Tibial nerve (tissue), 4 donors: Measurements from ENCODE around the gene TEKT5.

ENCODE experiments used
- CTCF ChIP-seq, 5 experiments: fragments of 200-600 bp in 3 of 5; fragments of 450-650 bp in 2 of 5; sonication (generic) in 3 of 5; IDR thresholded peaks; one replicate each; pipeline ENCODE4 v1.5.1; 2016 to 2019; ENCODE audit warnings: antibody characterized with exemption in 5 of 5, mild to moderate bottlenecking in 3 of 5, moderate library complexity in 2 of 5
- EP300 ChIP-seq, 2 donors: sonication (generic); formaldehyde crosslinking; IDR thresholded peaks; one replicate each; pipeline ENCODE4 v1.6.1; 2017; ENCODE audit warnings: antibody characterized with exemption in 2 of 2, mild to moderate bottlenecking in 1 of 2
- POLR2A ChIP-seq, 2 donors: fragments of 450-650 bp; IDR thresholded peaks; one replicate each; pipeline ENCODE4 v1.6.1; 2017; ENCODE audit warnings: antibody characterized with exemption in 2 of 2, mild to moderate bottlenecking in 2 of 2, moderate library complexity in 2 of 2

GRCh38 chr16:10676284-10676683, 18.4 kb downstream of the TEKT5 start:
- TF ChIP-seq POLR2A (IDR thresholded peaks at IDR 0.05) (no peak), CTCF (IDR thresholded peaks at IDR 0.05) (no peak), EP300 (IDR thresholded peaks at IDR 0.05) (no peak)
